AG10803 (cell line): ENCODE data around the gene NFKBIE.
A peak's percentile ranks its signal among the peaks of the same experiment; 100 is the strongest.
"Not testable (repeated sequence)": the region's sequence is repeated elsewhere in the genome, so short reads cannot be mapped to it uniquely, and the experiment has no call there.

Source experiments
- DNase-seq: peaks from one replicate; pipeline ENCODE4 v3.0.0; 2010; ENCODE audit warnings: low read depth
- H3K4me3 ChIP-seq: 2 replicates; pipeline ENCODE4 v1.5.1; 2011; ENCODE audit warnings: mild to moderate bottlenecking, low read length, control low read depth
- CTCF ChIP-seq: conservative IDR thresholded peaks from 2 replicates; pipeline ENCODE4 v1.5.1; 2011; ENCODE audit warnings: mild to moderate bottlenecking, low read length, control low read depth, inconsistent platforms

NFKBIE gene

GRCh38 chr6:44265007-44265721, at the start of gene NFKBIE:
TSS of gene NFKBIE (minus strand) at chr6:44265551. CDS start at chr6:44265346, 205 bp downstream.
- peak; percentile 23 for TF ChIP-seq CTCF
- peak; percentile 82 for DNase-seq
- peak within 1 kb of the TSS; percentile 82 for H3K4me3 ChIP-seq

- not testable (repeated sequence) for H3K4me3 ChIP-seq
These were observed 49.3 kb upstream of the NFKBIE start for GRCh38 chr6:44314657-44315056.

DNA sequence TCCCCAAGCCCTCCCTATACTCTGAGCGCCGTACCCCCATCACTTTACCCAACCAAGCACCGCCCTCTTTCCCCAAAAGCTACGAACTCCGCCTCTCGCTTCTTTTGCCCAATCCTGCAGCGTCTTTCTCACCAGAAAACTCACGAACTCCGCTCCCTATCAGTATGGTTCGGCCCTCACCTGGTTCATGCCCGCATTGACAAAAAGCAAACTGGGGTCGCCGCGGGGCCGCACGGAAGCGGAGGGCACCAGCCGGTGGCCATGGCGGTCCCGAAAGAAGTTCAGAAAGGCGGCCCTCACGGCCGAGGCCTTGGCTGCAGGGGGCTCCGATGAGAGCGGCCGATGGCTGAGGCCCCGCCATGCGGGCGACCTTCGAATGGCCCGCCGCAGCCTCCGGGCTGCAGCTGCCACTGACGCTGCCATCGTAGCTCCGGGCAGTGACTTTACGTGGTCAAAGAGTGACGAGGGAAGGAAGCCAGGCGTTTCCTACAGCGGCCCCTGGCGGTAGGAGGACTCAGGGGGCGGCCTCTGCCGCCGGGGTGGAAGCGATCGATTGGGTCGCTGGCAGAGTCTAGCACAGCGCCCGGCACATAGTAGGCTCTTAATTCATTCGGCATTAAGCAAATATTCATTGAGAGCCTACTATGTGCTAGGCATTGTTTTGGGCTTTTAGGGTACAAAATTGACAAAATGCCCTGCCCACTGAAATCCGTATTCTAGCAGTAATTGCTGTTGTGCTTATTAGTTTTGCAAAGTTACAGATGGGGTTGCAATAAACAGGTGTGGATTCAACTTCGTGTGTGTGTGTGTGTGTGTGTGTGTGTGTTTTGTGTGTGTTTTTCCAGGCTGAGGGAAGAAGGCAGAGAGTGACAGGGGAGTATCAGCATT, 47.8 kb upstream of the NFKBIE start, which contains the start of gene AARS2:
AARS2 (minus strand) TSS at position 447 of the 888 bp plus-strand sequence; CDS start at position 423, 24 bp downstream.
- DNase-seq = peak; percentile 85
- TF ChIP-seq CTCF = peak; percentile 90
- peak within 1 kb of the TSS; percentile 89 for H3K4me3 ChIP-seq

More at GRCh38 chr6:44314657-44315056, 49.3 kb upstream of the NFKBIE start:
- DNase-seq = not testable (repeated sequence)

DNA sequence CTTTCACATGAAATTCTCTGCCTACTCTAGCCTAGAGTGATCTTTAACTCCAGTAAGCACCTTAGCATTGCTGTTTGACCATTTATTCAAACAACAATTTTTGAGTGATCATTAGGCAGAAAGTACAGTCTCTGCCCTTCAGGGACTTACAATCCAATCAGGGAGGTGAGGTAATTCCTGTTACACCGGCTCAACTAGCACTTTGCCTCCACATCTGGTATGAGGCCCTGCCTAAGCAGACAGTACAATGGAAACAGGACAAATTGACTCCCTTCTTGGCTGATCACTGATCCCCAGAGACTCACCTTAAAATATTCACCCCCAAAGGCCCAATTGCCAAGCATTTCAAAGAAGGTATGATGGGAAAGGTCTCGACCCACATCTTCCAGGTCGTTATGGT, 46.4 kb upstream of the NFKBIE start:
- H3K4me3 ChIP-seq = peak overlapping the region; percentile 89
- no peak for DNase-seq
- no peak for TF ChIP-seq CTCF

DNA sequence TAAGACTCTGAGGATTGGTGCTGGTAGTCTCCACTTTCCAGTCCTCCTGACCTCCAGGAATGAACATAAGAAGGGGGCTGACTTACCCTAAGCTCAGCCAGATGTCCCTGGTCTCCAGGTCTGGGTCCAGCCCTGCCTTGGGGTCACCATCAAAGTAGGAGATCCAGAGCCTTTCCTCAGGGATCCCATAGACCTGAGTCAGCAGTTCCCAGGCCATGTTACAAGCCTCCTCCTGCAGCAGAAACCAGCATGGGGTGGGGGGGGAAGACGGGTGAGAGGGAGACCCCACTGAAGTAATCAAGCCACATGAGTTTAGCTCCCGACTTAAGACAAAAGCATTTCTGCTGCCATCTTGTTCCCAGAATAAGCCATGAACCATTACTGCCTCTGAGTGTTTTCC, 46.0 kb upstream of the NFKBIE start:
- TF ChIP-seq CTCF = no peak
- no peak for DNase-seq
- H3K4me3 ChIP-seq = no peak overlapping the region

DNA sequence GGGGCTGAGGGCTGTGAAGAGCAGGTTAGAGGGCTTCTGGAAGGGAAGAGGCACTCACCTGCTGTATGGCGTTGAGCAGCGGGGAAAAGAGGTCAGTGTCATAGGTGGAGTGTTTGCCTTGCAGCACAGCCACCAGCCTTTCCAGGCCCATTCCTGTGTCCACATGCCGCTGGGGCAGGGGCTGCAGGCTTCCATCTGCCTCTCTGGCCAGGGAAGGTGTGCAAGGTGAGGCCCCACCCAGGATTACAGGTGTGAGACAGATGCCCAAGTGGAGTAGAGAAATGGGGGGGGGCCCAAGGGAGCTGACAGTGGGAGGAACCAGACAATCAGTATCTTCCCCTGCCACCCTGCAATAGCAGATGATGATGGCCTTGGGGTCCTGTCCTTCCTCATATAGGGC, 44.9 kb upstream of the NFKBIE start:
- no peak overlapping the region for H3K4me3 ChIP-seq
- no peak for TF ChIP-seq CTCF
- DNase-seq = no peak

DNA sequence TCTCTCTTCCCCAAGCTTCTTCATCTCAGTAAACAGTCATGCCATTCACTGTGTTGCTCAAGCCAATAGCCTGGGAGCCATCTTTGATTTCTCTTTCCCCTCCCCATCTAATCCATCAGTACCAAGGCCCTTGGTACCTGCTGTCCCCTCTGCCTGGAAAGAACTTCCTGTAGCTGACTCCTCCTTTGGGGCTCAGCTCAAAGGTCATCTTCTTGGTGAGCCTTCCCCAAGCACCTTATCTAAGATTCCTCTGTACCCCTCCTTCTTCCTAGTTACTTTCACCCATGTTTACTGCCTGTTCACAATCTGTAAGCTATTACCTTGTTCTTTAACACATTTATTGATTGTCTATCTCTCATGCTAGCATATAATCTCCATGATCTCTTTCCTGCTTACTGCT, 44.3 kb upstream of the NFKBIE start:
- no peak overlapping the region for H3K4me3 ChIP-seq
- TF ChIP-seq CTCF = no peak
- no peak for DNase-seq
